ENCODE results near the gene BRIP1.
A peak's percentile ranks its signal among the peaks of the same experiment; 100 is the strongest.
"Not testable (repeated sequence)": the region's sequence is repeated elsewhere in the genome, so short reads cannot be mapped to it uniquely, and the experiment has no call there.

BRIP1 gene

GRCh38 chr17:61863801-61864126, 436 bp upstream of the BRIP1 start:
- no peak for DNase-seq (ENCODE audit: low spot score)

- peak; percentile 8 for DNase-seq (ENCODE audit: low spot score)
These were observed 1.2 kb downstream of the BRIP1 start for GRCh38 chr17:61862105-61862574.

- not testable (repeated sequence) for DNase-seq (ENCODE audit: low spot score)
These were observed 2.9 kb downstream of the BRIP1 start for GRCh38 chr17:61860397-61860796.

GRCh38 chr17:61856035-61856434, 7.3 kb downstream of the BRIP1 start:
- no peak for DNase-seq (ENCODE audit: low spot score)

- no peak for DNase-seq (ENCODE audit: low spot score)
These were observed 10.5 kb downstream of the BRIP1 start for GRCh38 chr17:61852857-61853256.

GRCh38 chr17:61849674-61850073, 13.7 kb downstream of the BRIP1 start:
- DNase-seq (ENCODE audit: low spot score): no peak

GRCh38 chr17:61848896-61849295, 14.4 kb downstream of the BRIP1 start:
- no peak for DNase-seq (ENCODE audit: low spot score)

GRCh38 chr17:61848247-61848646, 15.1 kb downstream of the BRIP1 start:
- no peak for DNase-seq (ENCODE audit: low spot score)

GRCh38 chr17:61847659-61848058, 15.7 kb downstream of the BRIP1 start:
- DNase-seq (ENCODE audit: low spot score): no peak

- DNase-seq (ENCODE audit: low spot score): no peak
These were observed 16.5 kb downstream of the BRIP1 start for GRCh38 chr17:61846761-61847375.

- no peak for DNase-seq (ENCODE audit: low spot score)
These were observed 17.2 kb downstream of the BRIP1 start for GRCh38 chr17:61846088-61846487.

GRCh38 chr17:61843435-61843834, 19.9 kb downstream of the BRIP1 start:
- no peak for DNase-seq (ENCODE audit: low spot score)

GRCh38 chr17:61842899-61843298, 20.4 kb downstream of the BRIP1 start:
- no peak for DNase-seq (ENCODE audit: low spot score)

GRCh38 chr17:61839300-61839786, 24.0 kb downstream of the BRIP1 start:
- no peak for DNase-seq (ENCODE audit: low spot score)

GRCh38 chr17:61837175-61838051, 25.9 kb downstream of the BRIP1 start:
- DNase-seq (ENCODE audit: low spot score): peak; percentile 66

GRCh38 chr17:61836266-61837174, 26.8 kb downstream of the BRIP1 start:
- DNase-seq (ENCODE audit: low spot score): no peak

GRCh38 chr17:61835606-61836005, 27.7 kb downstream of the BRIP1 start:
- no peak for DNase-seq (ENCODE audit: low spot score)

GRCh38 chr17:61834610-61835009, 28.7 kb downstream of the BRIP1 start:
- DNase-seq (ENCODE audit: low spot score): no peak

- peak; percentile 57 for DNase-seq (ENCODE audit: low spot score)
These were observed 29.7 kb downstream of the BRIP1 start for GRCh38 chr17:61833536-61834193.

GRCh38 chr17:61832463-61832862, 30.9 kb downstream of the BRIP1 start:
- no peak for DNase-seq (ENCODE audit: low spot score)

GRCh38 chr17:61831099-61831498, 32.2 kb downstream of the BRIP1 start:
- no peak for DNase-seq (ENCODE audit: low spot score)

- DNase-seq (ENCODE audit: low spot score): no peak
These were observed 34.6 kb downstream of the BRIP1 start for GRCh38 chr17:61828694-61829093.

Data from AG20443 (cell line).